HG02798 (cell line): ENCODE measurements around the gene DYRK4.
A peak's percentile ranks its signal among the peaks of the same experiment; 100 is the strongest.

Experiments used
- ATAC-seq: cut with Tn5 transposase; IDR thresholded peaks from one replicate; pipeline ENCODE4 v1.9.1; 2021; ENCODE audit warnings: mild to moderate bottlenecking; ENCODE audit not compliant: unreplicated experiment, poor library complexity

Gene DYRK4

DNA sequence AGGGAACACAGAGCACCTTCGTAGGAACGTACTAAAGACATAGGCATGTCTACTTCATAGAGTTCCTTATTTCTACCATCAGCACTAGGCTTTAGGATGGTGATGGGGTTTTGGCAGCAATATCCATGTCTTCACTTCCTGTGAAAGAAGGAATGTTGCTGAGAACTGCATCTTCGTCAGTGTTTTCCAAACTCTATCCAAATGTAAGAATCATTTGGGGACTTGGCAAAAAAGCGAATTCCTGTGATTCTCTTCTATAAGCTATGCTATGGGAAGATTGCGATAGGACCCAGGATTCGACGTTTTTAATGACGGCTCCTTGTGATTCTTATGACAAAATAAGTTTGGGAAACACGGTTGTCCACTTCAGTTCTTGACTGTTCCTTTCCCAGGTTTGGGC, 47.1 kb downstream of the DYRK4 start:
- no peak for ATAC-seq

DNA sequence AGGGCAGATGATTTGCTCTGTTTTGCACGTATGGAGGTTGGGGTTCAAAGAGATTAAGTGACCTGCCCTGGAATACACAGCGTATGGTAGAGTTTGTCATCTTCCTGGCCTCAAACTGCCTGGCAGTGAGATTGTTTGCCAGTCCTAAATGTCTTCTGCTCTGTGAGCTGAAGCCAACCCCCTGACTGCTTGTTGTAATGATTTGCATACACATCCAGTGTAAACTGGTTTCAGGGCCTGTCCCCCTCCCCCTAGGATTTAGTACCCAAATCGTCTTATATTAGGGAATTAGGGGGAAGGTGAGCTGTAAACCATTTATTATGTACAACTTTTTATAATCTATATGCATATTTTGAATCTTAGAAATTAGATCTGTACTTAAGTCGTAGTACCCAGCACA, 48.5 kb downstream of the DYRK4 start:
- ATAC-seq: no peak

DNA sequence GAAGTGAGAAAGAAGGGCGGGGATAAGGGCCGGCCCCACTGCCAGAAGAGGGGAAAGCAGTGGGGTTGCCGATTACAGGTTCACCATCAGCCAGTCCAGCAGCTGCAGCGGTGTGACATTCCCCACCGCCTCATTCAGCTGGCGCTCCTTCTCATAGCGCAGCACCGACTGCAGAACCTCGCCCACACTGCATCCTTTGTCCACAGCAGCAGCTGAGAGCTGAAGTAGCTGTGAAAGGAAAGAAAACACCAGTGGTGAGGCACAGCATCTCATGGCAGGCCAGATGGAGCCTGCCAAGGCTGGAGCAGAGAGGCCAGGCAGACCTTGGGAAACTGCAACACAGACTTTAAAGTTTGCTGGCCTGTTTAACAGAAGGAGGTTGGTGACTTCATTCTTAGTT, 53.7 kb downstream of the DYRK4 start:
- no peak for ATAC-seq

DNA sequence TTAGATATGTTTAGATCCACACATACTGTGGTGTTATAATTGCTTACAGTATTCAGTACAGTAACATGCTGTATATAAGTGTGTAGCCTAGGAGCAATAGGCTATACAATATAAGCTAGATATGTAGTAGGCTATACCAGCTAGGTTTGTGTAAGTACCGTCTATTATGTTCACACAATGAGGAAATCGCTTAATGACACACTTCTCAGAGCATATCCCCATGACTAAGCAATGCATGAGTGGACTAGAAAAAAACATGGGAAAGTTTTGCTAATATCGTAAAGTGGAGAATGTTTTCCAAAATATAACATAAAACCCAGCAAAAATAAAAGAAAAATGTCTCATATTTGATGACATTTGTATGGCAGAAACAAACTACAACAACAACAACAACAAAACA, 59.5 kb downstream of the DYRK4 start:
- ATAC-seq: no peak

DNA sequence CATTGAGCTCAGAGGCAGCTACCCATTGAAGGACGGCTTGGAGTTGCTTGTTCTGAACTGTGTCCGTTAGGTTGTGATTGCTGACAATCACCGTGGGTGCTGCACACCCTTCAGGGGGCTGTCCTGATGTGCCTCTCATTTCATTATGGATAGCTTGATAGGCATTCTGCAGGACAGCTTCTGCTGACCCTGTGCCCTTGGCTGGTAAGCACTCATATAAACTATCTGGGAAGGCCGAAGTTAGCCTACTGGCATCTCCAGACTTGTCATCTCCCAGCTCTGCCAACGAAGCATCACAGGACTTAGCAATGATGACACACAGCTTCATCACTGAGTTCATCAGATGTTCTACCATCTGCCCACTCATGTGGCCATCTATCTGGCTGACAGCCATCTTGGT, 64.5 kb downstream of the DYRK4 start:
- ATAC-seq: no peak

DNA sequence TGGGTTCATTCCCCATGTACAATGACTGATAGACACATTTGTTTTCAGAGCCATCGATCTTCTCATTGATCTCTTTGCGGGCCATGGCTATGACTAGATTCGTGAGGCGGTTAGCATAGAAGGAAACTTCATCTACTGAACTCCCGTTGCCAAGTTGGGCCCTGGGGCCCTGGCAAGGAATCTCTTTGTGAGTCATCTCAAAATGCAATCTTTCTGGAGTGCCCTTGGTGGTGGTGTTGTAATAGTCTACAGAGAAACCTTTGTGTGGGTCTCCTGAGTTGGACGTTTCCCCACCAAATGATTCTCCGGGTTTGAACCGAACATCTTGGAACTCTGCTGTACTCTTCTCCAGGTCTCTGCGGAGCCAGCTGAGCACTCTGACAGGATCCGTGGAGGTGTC, 66.4 kb downstream of the DYRK4 start:
- ATAC-seq: no peak

DNA sequence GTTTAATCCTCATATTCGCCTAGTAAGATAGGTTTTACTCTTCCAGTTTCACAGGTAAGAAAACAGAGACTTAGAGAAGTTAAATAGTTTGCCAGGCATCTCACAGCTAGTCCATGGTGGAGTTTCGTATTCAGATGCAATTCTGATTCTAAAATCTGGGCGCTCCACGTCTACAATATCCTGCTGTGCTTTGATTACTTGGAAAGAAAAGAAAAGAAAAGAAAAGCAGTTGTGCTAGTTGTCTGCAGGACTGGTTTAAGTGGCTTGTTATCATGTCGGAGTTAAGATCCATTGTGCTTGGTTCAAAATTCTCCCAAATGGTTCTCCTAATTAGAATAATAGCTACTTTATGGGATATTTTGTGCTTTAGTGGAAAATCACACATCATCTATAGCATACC, 68.3 kb downstream of the DYRK4 start:
- no peak for ATAC-seq

DNA sequence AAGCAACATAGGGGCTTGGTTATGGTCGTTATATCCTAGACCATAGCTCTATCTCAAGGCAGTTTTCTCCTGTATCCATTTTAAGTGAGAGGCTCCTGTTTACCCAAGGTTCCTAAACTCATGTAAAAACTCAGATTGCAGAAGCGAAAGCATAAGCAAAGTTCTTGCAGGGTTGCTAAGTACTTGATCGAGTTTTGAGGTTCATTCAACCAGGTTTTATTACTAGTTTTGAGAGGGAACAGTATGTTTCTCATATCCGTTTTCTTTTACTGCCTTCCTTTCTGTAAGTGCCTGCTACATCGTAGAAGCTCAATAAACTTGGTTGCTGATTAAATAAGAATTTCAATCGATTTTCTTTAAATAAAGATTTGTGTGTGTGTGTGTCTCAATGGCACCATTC, 81.7 kb downstream of the DYRK4 start:
- no peak for ATAC-seq

DNA sequence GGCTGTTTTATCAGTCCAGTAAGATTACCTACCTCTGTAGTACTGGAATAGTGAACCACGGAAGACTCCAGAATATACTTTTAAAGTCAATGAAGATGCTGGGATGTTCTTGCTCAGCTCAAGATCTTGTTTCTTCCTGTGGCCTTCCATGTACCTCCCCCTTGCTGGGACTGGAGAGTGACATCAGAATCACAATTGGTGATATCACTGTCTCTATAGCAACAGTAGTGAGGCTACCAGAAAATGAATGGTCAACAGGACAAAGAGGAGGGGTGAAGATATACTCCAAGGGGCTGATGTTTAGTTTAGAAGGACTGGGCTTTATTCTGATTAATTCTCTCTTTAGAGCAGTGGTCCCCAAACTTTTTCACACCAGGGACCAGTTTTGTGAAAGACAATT, 83.0 kb downstream of the DYRK4 start:
- no peak for ATAC-seq

DNA sequence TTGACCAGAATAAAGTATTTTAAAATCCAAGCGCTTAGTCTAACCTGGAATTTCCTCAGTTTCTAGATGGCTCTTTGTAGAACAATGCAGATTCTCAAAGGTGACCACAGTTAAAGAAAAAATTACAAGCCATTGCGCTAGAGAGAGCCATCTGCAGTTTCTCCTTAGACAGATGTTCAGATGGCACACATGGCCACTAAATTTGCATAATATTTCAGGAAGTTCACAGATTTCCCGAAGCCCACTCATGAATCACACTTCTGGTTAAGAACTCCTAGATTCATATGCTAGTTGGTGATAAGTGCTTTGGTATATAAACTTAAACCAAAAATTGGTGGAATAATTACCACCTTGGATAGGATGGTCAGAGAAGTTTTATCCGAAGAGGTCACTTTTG, 86.1 kb downstream of the DYRK4 start:
- ATAC-seq: peak; percentile 21

DNA sequence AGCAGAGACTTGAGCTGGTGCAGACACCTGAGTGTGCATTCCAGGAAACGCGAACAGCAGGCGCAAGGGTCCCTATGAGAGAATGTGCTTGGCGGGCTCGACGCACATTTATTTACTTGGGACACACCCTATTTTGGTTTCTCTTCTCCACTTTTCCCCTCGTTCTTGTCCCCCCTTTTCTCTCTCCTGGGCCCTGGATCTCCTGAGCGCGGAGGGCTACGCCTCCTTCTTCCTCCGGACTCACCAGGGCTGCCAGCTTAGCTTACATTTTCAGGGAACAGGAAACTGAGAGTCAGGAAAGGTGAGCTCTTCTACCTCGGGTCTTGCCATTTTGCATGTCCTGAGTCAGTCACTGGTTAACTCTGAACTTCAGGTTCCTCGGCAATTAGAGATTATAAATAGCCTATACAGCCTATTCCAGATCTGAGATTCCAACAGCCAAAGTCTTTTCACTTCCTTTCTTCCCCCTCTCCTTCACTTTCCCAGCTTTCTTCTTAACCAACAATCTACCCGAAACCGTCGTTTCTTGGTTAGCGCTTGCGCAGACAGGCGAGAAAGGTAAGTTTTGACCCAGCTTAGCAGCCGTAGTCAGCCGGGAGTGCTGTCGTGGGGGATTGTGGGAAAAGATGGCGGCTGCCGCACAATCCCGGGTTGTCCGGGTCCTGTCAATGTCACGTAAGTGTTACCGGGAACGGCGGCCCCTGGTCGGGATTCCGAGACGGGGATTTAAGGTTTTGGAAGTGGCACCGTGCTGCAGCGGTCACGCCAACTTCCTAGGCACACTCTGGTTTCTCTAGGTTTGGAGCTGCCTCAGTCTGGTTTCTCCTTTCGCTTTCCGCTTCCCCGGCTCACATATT, 86.7 kb downstream of the DYRK4 start, which contains the start of the genes AKAP3 and NDUFA9:
AKAP3 (minus strand) TSS at position 551 of the 857 bp plus-strand sequence. CDS start 10,855 bp downstream, outside the sequence.
NDUFA9 (plus strand) TSS at position 614 of the 857 bp plus-strand sequence; CDS start at position 627, 13 bp downstream.
- peak; percentile 91 for ATAC-seq

DNA sequence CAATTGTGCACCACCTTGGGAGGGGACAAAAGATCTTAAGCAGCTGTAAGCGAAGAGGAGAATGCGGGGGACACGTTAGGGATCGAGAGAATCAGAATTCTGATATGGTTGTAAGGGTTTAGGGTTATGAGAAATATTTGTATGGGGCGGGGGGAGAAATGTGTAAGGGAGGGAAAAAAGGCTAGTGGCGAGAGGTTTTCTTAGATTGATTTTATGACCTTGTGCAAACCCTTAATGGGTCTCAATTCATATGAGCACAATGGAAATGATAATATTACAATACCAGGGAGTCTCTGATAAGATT, 87.3 kb downstream of the DYRK4 start:
- ATAC-seq: no peak

DNA sequence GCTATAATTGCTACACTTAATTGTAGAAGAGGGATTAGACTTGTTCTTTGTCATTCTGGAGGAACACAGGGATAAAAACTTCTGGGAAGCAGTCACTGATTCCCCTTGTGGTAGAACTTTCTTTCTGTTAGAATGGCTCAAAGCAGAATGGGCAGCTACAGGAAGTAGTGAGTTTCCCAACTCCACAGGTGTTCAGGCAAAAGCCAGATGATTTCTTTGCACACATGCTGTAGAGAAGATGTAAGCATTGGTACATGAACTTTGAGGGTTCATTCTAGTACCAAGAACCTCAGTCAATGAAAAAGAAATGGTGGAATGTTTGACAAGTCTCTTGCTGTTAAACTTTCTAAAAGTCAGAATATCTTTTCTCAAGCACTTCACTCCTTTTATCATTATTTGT, 91.2 kb downstream of the DYRK4 start:
- ATAC-seq: no peak

DNA sequence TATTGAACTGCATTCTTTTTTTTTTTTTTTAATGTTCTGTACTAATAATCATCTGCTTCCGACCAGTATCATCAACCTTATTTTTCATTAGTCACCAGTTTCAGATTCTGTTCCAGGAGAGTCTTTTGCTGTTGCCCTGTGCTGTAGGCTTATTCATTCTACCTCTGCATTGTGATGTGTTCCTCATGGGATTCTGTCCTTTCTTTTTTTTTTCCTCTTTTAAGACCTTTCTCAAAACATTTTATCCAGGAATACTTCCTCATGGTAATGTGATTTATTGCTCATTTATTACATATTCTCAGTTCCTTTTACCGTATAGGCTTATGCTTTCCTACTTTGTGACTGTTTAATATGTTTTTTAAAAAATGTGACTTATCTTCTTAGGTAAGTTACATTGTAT, 91.7 kb downstream of the DYRK4 start:
- no peak for ATAC-seq
